Endothelial cell of umbilical vein (primary cell): ENCODE results near the gene CES5A. TPM values are rescaled to one million over a fixed set of nuclear protein-coding genes. Genes with fewer than 3 reads are reported as not detected.

ENCODE experiments used
- BruUV-seq: library from RNA; stranded (reverse); fragments of 400-500 nt; replicated peaks from 2 replicates; lab custom pipeline; 2021; lab: Mats Ljungman, UMichigan
- CTCF ChIA-PET: fragments of 300-600, 350-600 bp; sonication (Branson Sonifier 250); formaldehyde crosslinking; loops from one replicate; lab custom pipeline; 2021; ENCODE audit warnings: antibody characterized with exemption, inconsistent platforms; lab: Charles Lee
- POLR2A ChIA-PET: fragments of 300-600, 350-600 bp; sonication (Branson Sonifier 250); formaldehyde crosslinking; loops from one replicate; lab custom pipeline; 2021; ENCODE audit warnings: antibody characterized with exemption, inconsistent platforms; lab: Charles Lee
- DNase-seq: peaks from one replicate; pipeline ENCODE4 v3.0.0-alpha.2; 2011; ENCODE audit warnings: low read depth, low spot score
- FAIRE-seq: peaks from 2 replicates; lab custom pipeline; 2011; peaks lifted over from hg19 to GRCh38; lab: Jason Lieb, UNC
- H2AFZ ChIP-seq: 2 replicates; pipeline ENCODE4 v1.6.0; 2012; ENCODE audit warnings: low read depth, low read length, control low read depth, inconsistent platforms
- H3K27ac ChIP-seq: 2 replicates; pipeline ENCODE4 v1.5.1; 2011; ENCODE audit warnings: low read depth, mild to moderate bottlenecking, control low read depth, low read length, moderate library complexity; ENCODE audit not compliant: insufficient read depth
- H3K27me3 ChIP-seq, 2 experiments: 2 replicates each; pipeline versions ENCODE4 v1.6.0 to v1.6.1; 2011; ENCODE audit warnings: low read length in 2 of 2, mixed read lengths in 1 of 2; ENCODE audit not compliant: control insufficient read depth in 2 of 2, insufficient read depth in 2 of 2
- H3K36me3 ChIP-seq, 2 experiments: 2 replicates in 1 of 2; 3 replicates in 1 of 2; pipeline ENCODE4 v1.5.1; 2011; ENCODE audit warnings: low read length in 2 of 2, mild to moderate bottlenecking in 1 of 2, moderate library complexity in 1 of 2; ENCODE audit not compliant: control insufficient read depth in 2 of 2, insufficient read depth in 2 of 2; ENCODE audit errors: extremely low read depth in 1 of 2
- H3K4me1 ChIP-seq: 3 replicates; pipeline ENCODE4 v1.5.1; 2011; ENCODE audit warnings: mild to moderate bottlenecking, low read length; ENCODE audit not compliant: control insufficient read depth, insufficient read depth; ENCODE audit errors: extremely low read depth
- H3K4me2 ChIP-seq: 2 replicates; pipeline ENCODE4 v1.6.1; 2011; ENCODE audit warnings: low read length, control low read depth, mixed read lengths; ENCODE audit not compliant: insufficient read depth
- H3K4me3 ChIP-seq, 3 experiments: fragments of 200-600 bp in 1 of 3; sonication (generic), shearing (Covaris generic) in 1 of 3; replicated peaks in 1 of 3; 2 replicates each; pipeline ENCODE4 v1.5.1; 2011 to 2016; ENCODE audit warnings: control low read depth in 3 of 3, low read length in 3 of 3, mild to moderate bottlenecking in 2 of 3, inconsistent platforms in 1 of 3, low read depth in 1 of 3, moderate library complexity in 1 of 3; ENCODE audit not compliant: insufficient read depth in 1 of 3
- H3K79me2 ChIP-seq: 2 replicates; pipeline ENCODE4 v1.6.0; 2012; ENCODE audit warnings: low read length, inconsistent platforms; ENCODE audit not compliant: control insufficient read depth, insufficient read depth
- H3K9ac ChIP-seq: replicated peaks from 2 replicates; pipeline ENCODE3; 2011; ENCODE audit warnings: low read length, control low read depth; ENCODE audit not compliant: insufficient read depth; ENCODE audit errors: extremely low read depth
- H3K9me1 ChIP-seq: replicated peaks from 3 replicates; pipeline ENCODE4 v1.6.0; 2011; ENCODE audit warnings: mild to moderate bottlenecking, low read length; ENCODE audit not compliant: control insufficient read depth, insufficient read depth; ENCODE audit errors: extremely low read depth
- H3K9me3 ChIP-seq: replicated peaks from 2 replicates; pipeline ENCODE4 v1.5.1; 2012; ENCODE audit warnings: low read length, inconsistent platforms; ENCODE audit not compliant: control insufficient read depth, insufficient read depth
- H4K20me1 ChIP-seq: replicated peaks from 2 replicates; pipeline ENCODE3; 2011; ENCODE audit warnings: mild to moderate bottlenecking, low read length; ENCODE audit not compliant: control insufficient read depth, insufficient read depth; ENCODE audit errors: extremely low read depth
- EZH2 ChIP-seq: IDR thresholded peaks from 2 replicates; pipeline ENCODE4 v1.6.1; 2012; ENCODE audit warnings: borderline replicate concordance, low read depth, mild to moderate bottlenecking, moderate library complexity, low read length, inconsistent platforms; ENCODE audit not compliant: severe bottlenecking
- FOS ChIP-seq: IDR thresholded peaks from 2 replicates; pipeline ENCODE4 v1.6.1; 2011; ENCODE audit warnings: mild to moderate bottlenecking, low read length, moderate library complexity, borderline replicate concordance; ENCODE audit not compliant: insufficient read depth
- GATA2 ChIP-seq: IDR thresholded peaks from 2 replicates; pipeline ENCODE4 v1.7.0; 2011; ENCODE audit warnings: low read depth, mild to moderate bottlenecking, moderate library complexity, mixed read lengths, low read length; ENCODE audit not compliant: insufficient read length, insufficient read depth
- MYC ChIP-seq: IDR thresholded peaks from one replicate; pipeline ENCODE4 v1.6.1; 2011; ENCODE audit warnings: mild to moderate bottlenecking, low read depth, low read length
- POLR2A ChIP-seq: IDR thresholded peaks from 2 replicates; pipeline ENCODE4 v1.6.1; 2012; ENCODE audit warnings: low read depth, mild to moderate bottlenecking, control low read depth, low read length
- POLR2AphosphoS5 ChIP-seq: IDR thresholded peaks from 2 replicates; pipeline ENCODE4 v1.6.1; 2012; ENCODE audit warnings: low read depth, mild to moderate bottlenecking, control low read depth, low read length, moderate library complexity; ENCODE audit not compliant: insufficient read depth
- dilution Hi-C: fragments of 300-500 bp; cut with MboI; formaldehyde crosslinking; loops from one replicate; pipeline ENCODE4 v1.15.0; 2019; ENCODE audit warnings: low sequenced_read_pairs; ENCODE audit not compliant: extremely low pct_ligation_motif_present
- intact Hi-C: fragments of 100-400 bp; cut with micrococcal nuclease; formaldehyde crosslinking; loops from one replicate; pipeline ENCODE4 v1.10.0; 2022
- polyA plus RNA-seq, 4 experiments: library from polyadenylated mRNA; depleted of rRNA in 3 of 4; stranded (reverse) in 3 of 4; unstranded in 1 of 4; fragments of >200 nt; gene quantifications; 2 replicates each; pipeline versions ENCODE4 v1.2.1 to v1.2.3, GENCODE V29; 2011 to 2012; ENCODE audit warnings: missing spikeins in 1 of 4
- total RNA-seq: library from RNA; stranded (reverse); gene quantifications from 2 replicates; pipeline ENCODE4 v1.2.3, GENCODE V29; 2021
- TF ChIP-seq, protein P1 (sequence below), 2 donors: IDR thresholded peaks; 1 replicate in 1 of 2; 2 replicates in 1 of 2; pipeline ENCODE4 v1.5.1; 2011; ENCODE audit warnings: low read length in 2 of 2, mild to moderate bottlenecking in 2 of 2, moderate library complexity in 2 of 2, control low read depth in 1 of 2, inconsistent platforms in 1 of 2, low read depth in 1 of 2; ENCODE audit not compliant: insufficient read depth in 1 of 2; ENCODE audit errors: extremely low read depth in 1 of 2

CES5A gene
- total and polyA plus RNA-seq, 2 donors (not counting 3 experiments of a cell fraction or from before 2014, with no cell fraction given), result not detected

DNA sequence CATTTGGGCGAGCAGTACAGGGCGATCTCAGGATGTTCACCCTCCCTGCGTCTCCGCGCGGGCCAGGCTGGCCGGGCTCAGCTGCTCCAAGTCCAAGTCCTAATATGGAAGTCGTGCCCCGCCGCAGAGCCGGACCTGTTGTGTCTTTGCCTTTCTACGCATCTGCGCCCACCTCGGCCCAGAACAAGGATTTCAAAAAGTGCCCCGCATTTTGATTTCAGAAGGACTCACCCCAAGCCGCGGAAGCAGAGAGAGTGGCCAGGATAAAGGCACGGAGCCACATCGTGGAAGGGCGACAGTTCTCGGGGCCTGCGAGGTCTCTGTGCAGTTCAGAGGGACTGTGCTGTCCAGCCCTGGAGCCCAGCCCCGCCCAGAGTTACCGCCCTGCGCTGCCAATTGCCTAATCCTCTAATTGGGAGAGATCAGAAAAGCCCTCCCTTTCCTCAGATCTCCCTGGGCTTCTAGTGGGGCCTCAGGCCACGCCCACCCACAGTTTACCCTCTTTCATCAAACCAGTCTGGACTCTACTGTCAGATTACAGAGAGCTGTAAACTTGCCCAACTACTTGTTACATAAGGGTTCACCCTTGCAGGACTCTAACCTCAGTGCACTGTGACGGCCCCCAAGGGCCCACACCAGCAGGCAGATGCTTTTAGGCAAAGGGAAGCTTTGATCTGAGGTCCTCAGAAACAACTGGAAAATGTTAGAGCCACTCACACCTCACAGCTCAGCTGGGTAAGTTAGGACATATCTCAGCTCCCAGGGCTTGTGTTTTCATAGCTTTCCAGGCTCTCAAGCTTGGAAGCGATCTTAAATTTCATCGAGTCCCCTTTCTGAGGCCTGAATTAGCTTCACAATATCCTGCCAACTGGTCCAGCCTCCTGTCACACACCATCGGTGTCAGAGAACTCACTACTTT lies 42.1 kb downstream of the CES5A start, which contains the start of gene CES1:
TSS of gene CES1 (minus strand) at position 324 of the 919 bp plus-strand sequence. CDS start at position 283, 41 bp downstream.
- H3K36me3 ChIP-seq, result no peaks in the 10 kb centered on the region
- BruUV-seq, result no TSS peak
- intact Hi-C loops, result no loop called here
- no peaks in the 10 kb centered on the region for H3K4me1 ChIP-seq
- H3K4me3 ChIP-seq, result no peak within 1 kb of the TSS
- no peak within 1 kb of the TSS for H3K9ac ChIP-seq
- TF ChIP-seq POLR2A (no peak), GATA2 (no peak), FOS (no peak), EZH2 (no peak), POLR2AphosphoS5 (no peak), MYC (no peak)
- TF ChIP-seq, protein P1, sequence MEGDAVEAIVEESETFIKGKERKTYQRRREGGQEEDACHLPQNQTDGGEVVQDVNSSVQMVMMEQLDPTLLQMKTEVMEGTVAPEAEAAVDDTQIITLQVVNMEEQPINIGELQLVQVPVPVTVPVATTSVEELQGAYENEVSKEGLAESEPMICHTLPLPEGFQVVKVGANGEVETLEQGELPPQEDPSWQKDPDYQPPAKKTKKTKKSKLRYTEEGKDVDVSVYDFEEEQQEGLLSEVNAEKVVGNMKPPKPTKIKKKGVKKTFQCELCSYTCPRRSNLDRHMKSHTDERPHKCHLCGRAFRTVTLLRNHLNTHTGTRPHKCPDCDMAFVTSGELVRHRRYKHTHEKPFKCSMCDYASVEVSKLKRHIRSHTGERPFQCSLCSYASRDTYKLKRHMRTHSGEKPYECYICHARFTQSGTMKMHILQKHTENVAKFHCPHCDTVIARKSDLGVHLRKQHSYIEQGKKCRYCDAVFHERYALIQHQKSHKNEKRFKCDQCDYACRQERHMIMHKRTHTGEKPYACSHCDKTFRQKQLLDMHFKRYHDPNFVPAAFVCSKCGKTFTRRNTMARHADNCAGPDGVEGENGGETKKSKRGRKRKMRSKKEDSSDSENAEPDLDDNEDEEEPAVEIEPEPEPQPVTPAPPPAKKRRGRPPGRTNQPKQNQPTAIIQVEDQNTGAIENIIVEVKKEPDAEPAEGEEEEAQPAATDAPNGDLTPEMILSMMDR (IDR thresholded peaks at IDR 0.05; ENCODE audit: extremely low read depth in 1 of 2, insufficient read depth in 1 of 2, low read depth in 1 of 2, low read length in 2 of 2), result no peak
- no peaks in the 10 kb centered on the region for H3K27me3 ChIP-seq
- no peaks in the 10 kb centered on the region for H4K20me1 ChIP-seq
- CTCF ChIA-PET, result interaction anchor here (1.4 to 1.6 kb wide), 2 partner anchors 9 to 11 kb away, joined by 3 read pairs; no protein-coding TSS in a partner anchor
- no peaks in the 10 kb centered on the region for H3K9me3 ChIP-seq
- H3K27ac ChIP-seq, result no peak within 1 kb of the TSS
- POLR2A ChIA-PET, result no interaction called here
- dilution Hi-C loops, result loop anchor here (25.0 kb wide), 1 partner anchor 96 kb away; no protein-coding TSS in a partner anchor
- H2AFZ ChIP-seq, result no peak within 1 kb of the TSS
- FAIRE-seq (no peak), DNase-seq (no peak)
- H3K79me2 ChIP-seq, result no peaks in the 10 kb centered on the region
- H3K4me2 ChIP-seq, result no peak within 1 kb of the TSS
- H3K9me1 ChIP-seq, result no peaks in the 10 kb centered on the region
